K562 (cell line): ENCODE measurements around the gene SLC11A1. TPM values are rescaled to one million over a fixed set of nuclear protein-coding genes. Genes with fewer than 3 reads are reported as not detected.

Experiments
- ATF7 ChIP-seq: fragments of 450-650 bp; IDR thresholded peaks from 2 replicates; pipeline ENCODE4 v1.7.1; 2014; ENCODE audit warnings: mild to moderate bottlenecking, moderate library complexity
- CC2D1A ChIP-seq: fragments of 450-650 bp; IDR thresholded peaks from 2 replicates; pipeline ENCODE4 v1.6.1; 2017; ENCODE audit warnings: mild to moderate bottlenecking
- CREB1 ChIP-seq, 2 experiments: sonication (generic) in 1 of 2; formaldehyde crosslinking in 1 of 2; IDR thresholded peaks; 2 replicates each; pipeline versions ENCODE4 v1.6.1 to v1.8.0; 2012 to 2022; ENCODE audit warnings: inconsistent platforms in 1 of 2, mild to moderate bottlenecking in 1 of 2, missing genetic modification reagents in 1 of 2, moderate library complexity in 1 of 2
- CXXC5 ChIP-seq: fragments of 250-450 bp; sonication (Bioruptor Pico); IDR thresholded peaks from 2 replicates; pipeline ENCODE4 v1.8.0; 2022; ENCODE audit warnings: inconsistent platforms, mild to moderate bottlenecking, moderate library complexity
- EHMT2 ChIP-seq: fragments of 450-650 bp; IDR thresholded peaks from 2 replicates; pipeline ENCODE4 v1.6.1; 2018; ENCODE audit warnings: antibody characterized with exemption
- GTF2F1 ChIP-seq: IDR thresholded peaks from 2 replicates; pipeline ENCODE4 v1.6.1; 2011; ENCODE audit warnings: low read depth, low read length, improper control_type of control experiment
- HCFC1 ChIP-seq: IDR thresholded peaks from 2 replicates; pipeline ENCODE4 v1.6.1; 2012; ENCODE audit warnings: low read depth, low read length, improper control_type of control experiment
- L3MBTL2 ChIP-seq: fragments of 450-650 bp; IDR thresholded peaks from 2 replicates; pipeline ENCODE4 v1.6.1; 2016; ENCODE audit warnings: mild to moderate bottlenecking, moderate library complexity
- NFRKB ChIP-seq: fragments of 450-650 bp; IDR thresholded peaks from 2 replicates; pipeline ENCODE4 v1.6.1; 2016; ENCODE audit warnings: low read depth
- NONO ChIP-seq, 2 experiments: fragments of 200-400 bp in 1 of 2; fragments of 450-650 bp in 1 of 2; formaldehyde crosslinking in 1 of 2; IDR thresholded peaks; 2 replicates each; pipeline ENCODE4 v1.6.1; 2017; ENCODE audit warnings: low read depth in 2 of 2, mild to moderate bottlenecking in 2 of 2, moderate library complexity in 2 of 2, low read length in 1 of 2
- RBM17 ChIP-seq: fragments of 200-400 bp; formaldehyde crosslinking; IDR thresholded peaks from 2 replicates; pipeline ENCODE4 v1.6.1; 2017; ENCODE audit warnings: low read depth, mild to moderate bottlenecking, low read length, borderline replicate concordance
- SRSF3 ChIP-seq: fragments of 200-400 bp; formaldehyde crosslinking; IDR thresholded peaks from 2 replicates; pipeline ENCODE4 v1.6.1; 2016; ENCODE audit warnings: mild to moderate bottlenecking, low read length, moderate library complexity; ENCODE audit not compliant: insufficient read depth
- SUPT5H ChIP-seq: fragments of 450-650 bp; IDR thresholded peaks from 2 replicates; pipeline ENCODE4 v1.6.1; 2016
- TAF15 ChIP-seq: fragments of 200-400 bp; formaldehyde crosslinking; IDR thresholded peaks from 2 replicates; pipeline ENCODE4 v1.6.1; 2017; ENCODE audit warnings: mild to moderate bottlenecking, low read depth, low read length, moderate library complexity
- TAF9B ChIP-seq: fragments of 450-650 bp; IDR thresholded peaks from 2 replicates; pipeline ENCODE4 v1.6.1; 2018; ENCODE audit warnings: mild to moderate bottlenecking; ENCODE audit not compliant: partially characterized antibody
- polyA plus RNA-seq, 8 experiments: library from polyadenylated mRNA; depleted of rRNA in 4 of 8; stranded (reverse) in 5 of 8; unstranded in 3 of 8; fragments of >200 nt; fragmentation: Nextera tagmentation in 2 of 8; fragmentation: Illumina TruSeq in 1 of 8; extraction: Ambion mirVana in 2 of 8; extraction: Trizol in 1 of 8; gene quantifications; 2 replicates each; pipeline versions ENCODE4 v1.2.1 to v1.2.3, GENCODE V29; 2011 to 2014; ENCODE audit warnings: inconsistent platforms in 1 of 8, missing spikeins in 1 of 8
- total RNA-seq, 7 experiments: library from RNA; depleted of rRNA in 6 of 7; stranded (reverse); fragments of >200 nt in 6 of 7; fragmentation: Illumina TruSeq in 2 of 7; extraction: Trizol in 2 of 7; gene quantifications; 2 replicates each; pipeline versions ENCODE4 v1.2.1 to v1.2.3, GENCODE V29; 2011 to 2021; ENCODE audit warnings: low replicate concordance in 1 of 7
- TF ChIP-seq, protein P1 (sequence below): fragments of 250-450 bp; sonication (Bioruptor Pico); IDR thresholded peaks from 2 replicates; pipeline ENCODE4 v1.5.0; 2021
- TF ChIP-seq, protein P2 (sequence below): fragments of 450-650 bp; IDR thresholded peaks from 2 replicates; pipeline ENCODE4 v1.6.1; 2014; ENCODE audit warnings: low read depth, mild to moderate bottlenecking, moderate library complexity, borderline replicate concordance
- TF ChIP-seq, protein P3 (sequence below): sonication (generic); formaldehyde crosslinking; IDR thresholded peaks from 2 replicates; pipeline ENCODE4 v1.9.0; 2022; ENCODE audit warnings: mild to moderate bottlenecking, missing genetic modification reagents
- TF ChIP-seq, protein P4 (sequence below): conservative IDR thresholded peaks from 2 replicates; pipeline ENCODE4 v1.6.1; 2011; ENCODE audit warnings: low read depth, mild to moderate bottlenecking, low read length; ENCODE audit not compliant: control insufficient read depth
- TF ChIP-seq, protein P5 (sequence below), 2 experiments: fragments of 450-650 bp in 1 of 2; IDR thresholded peaks; 2 replicates each; pipeline ENCODE4 v1.6.1; 2011 to 2017; ENCODE audit warnings: low read depth in 2 of 2, antibody characterized with exemption in 1 of 2, borderline replicate concordance in 1 of 2, low read length in 1 of 2, mild to moderate bottlenecking in 1 of 2, mixed read lengths in 1 of 2; ENCODE audit not compliant: control insufficient read depth in 1 of 2

The SLC11A1 gene
- total and polyA plus RNA-seq, 9 of the 15 experiments (the other 6 are each of a cell fraction or from before 2014, with no cell fraction given), result 0.35 to 1.6 (median 0.65) TPM

DNA sequence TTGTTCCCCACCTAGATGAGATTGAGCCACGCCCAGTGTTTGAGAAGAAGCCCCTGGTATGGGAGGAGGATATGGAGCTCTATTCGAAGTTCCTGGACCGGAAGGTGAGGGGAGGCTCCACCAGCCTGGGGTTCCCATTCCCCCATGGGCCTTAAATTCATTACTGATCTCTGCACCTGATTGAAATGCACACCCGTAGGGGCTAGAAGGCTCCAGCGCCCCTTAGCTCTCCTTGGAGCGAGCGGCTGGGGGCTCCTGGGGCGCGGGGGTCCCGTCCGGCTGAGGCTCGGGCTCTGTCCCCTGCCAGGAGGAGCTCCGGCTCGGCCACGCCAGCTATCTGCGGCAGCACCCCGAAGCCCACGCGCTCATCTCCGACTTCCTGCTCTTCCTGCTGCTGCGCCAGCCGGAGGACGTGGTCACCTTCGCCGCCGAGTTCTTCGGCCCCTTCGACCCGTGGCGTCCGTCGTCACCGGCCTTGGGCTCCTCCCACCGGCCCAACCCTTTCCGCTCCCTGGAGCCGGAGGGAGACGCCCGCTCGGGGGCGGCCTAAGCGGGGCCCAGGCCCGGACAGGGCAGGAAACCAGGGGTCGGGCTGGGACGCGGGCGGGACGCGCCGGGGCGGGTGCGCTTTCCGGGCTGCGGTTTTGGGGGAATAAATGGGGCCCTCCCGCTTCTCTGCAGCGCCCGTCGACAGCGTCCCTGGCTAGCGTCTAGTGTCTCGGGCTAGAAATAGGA, 14.5 kb upstream of the SLC11A1 start (continued):
- TF ChIP-seq L3MBTL2 (peak; percentile 58), SRSF3 (no peak), TAF9B (peak; percentile 67), SUPT5H (peak; percentile 90), RBM17 (no peak), ATF7 (peak; percentile 62; the same call in 1 of the 2 replicates), EHMT2 (no peak), NONO (IDR thresholded peaks at IDR 0.05; ENCODE audit: low read depth in 2 of 2, low read length in 1 of 2) (peak in 1 of 2 experiments; percentile 48; a peak in 1 of 4 replicates), GTF2F1 (peak; percentile 46; the same call in 1 of the 2 replicates), NFRKB (peak; percentile 13; the same call in 1 of the 2 replicates), CREB1 (IDR thresholded peaks at IDR 0.05) (peak; percentile 59), CREB1 (CRISPR knock-in tag; IDR thresholded peaks at IDR 0.05) (peak; percentile 66; the same call in 1 of the 2 replicates), TAF15 (no peak), CC2D1A (no peak), CXXC5 (CRISPR knock-in tag) (peak; percentile 71), HCFC1 (no peak)
- TF ChIP-seq, protein P1, sequence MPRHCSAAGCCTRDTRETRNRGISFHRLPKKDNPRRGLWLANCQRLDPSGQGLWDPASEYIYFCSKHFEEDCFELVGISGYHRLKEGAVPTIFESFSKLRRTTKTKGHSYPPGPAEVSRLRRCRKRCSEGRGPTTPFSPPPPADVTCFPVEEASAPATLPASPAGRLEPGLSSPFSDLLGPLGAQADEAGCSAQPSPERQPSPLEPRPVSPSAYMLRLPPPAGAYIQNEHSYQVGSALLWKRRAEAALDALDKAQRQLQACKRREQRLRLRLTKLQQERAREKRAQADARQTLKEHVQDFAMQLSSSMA, result no peak
- TF ChIP-seq, protein P2, sequence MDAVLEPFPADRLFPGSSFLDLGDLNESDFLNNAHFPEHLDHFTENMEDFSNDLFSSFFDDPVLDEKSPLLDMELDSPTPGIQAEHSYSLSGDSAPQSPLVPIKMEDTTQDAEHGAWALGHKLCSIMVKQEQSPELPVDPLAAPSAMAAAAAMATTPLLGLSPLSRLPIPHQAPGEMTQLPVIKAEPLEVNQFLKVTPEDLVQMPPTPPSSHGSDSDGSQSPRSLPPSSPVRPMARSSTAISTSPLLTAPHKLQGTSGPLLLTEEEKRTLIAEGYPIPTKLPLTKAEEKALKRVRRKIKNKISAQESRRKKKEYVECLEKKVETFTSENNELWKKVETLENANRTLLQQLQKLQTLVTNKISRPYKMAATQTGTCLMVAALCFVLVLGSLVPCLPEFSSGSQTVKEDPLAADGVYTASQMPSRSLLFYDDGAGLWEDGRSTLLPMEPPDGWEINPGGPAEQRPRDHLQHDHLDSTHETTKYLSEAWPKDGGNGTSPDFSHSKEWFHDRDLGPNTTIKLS, result peak; percentile 70; the same call in 1 of the 2 replicates
- TF ChIP-seq, protein P3, sequence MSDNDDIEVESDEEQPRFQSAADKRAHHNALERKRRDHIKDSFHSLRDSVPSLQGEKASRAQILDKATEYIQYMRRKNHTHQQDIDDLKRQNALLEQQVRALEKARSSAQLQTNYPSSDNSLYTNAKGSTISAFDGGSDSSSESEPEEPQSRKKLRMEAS (CRISPR knock-in tag), result peak; percentile 75
- TF ChIP-seq, protein P4, sequence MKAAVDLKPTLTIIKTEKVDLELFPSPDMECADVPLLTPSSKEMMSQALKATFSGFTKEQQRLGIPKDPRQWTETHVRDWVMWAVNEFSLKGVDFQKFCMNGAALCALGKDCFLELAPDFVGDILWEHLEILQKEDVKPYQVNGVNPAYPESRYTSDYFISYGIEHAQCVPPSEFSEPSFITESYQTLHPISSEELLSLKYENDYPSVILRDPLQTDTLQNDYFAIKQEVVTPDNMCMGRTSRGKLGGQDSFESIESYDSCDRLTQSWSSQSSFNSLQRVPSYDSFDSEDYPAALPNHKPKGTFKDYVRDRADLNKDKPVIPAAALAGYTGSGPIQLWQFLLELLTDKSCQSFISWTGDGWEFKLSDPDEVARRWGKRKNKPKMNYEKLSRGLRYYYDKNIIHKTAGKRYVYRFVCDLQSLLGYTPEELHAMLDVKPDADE, result peak; percentile 55; the same call in 1 of the 2 replicates
- TF ChIP-seq, protein P5, sequence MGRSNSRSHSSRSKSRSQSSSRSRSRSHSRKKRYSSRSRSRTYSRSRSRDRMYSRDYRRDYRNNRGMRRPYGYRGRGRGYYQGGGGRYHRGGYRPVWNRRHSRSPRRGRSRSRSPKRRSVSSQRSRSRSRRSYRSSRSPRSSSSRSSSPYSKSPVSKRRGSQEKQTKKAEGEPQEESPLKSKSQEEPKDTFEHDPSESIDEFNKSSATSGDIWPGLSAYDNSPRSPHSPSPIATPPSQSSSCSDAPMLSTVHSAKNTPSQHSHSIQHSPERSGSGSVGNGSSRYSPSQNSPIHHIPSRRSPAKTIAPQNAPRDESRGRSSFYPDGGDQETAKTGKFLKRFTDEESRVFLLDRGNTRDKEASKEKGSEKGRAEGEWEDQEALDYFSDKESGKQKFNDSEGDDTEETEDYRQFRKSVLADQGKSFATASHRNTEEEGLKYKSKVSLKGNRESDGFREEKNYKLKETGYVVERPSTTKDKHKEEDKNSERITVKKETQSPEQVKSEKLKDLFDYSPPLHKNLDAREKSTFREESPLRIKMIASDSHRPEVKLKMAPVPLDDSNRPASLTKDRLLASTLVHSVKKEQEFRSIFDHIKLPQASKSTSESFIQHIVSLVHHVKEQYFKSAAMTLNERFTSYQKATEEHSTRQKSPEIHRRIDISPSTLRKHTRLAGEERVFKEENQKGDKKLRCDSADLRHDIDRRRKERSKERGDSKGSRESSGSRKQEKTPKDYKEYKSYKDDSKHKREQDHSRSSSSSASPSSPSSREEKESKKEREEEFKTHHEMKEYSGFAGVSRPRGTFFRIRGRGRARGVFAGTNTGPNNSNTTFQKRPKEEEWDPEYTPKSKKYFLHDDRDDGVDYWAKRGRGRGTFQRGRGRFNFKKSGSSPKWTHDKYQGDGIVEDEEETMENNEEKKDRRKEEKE (IDR thresholded peaks at IDR 0.05; ENCODE audit: borderline replicate concordance in 1 of 2, control insufficient read depth in 1 of 2, low read depth in 2 of 2, low read length in 1 of 2), result no peak
